BLaER1 treated with 17β-estradiol and CSF1 and Interleukin-3, amounts not matched to agents 10 nM and 100 nM (cell line): ENCODE results near the gene ITFG1.

Experiments
- H3K27ac ChIP-seq, 11 experiments: shearing (Covaris generic); formaldehyde crosslinking; 2 replicates each; pipeline ENCODE4 v1.8.1; 2022
- H3K27me3 ChIP-seq, 11 experiments: shearing (Covaris generic); formaldehyde crosslinking; 2 replicates each; pipeline ENCODE4 v1.8.1; 2022
- H3K36me3 ChIP-seq, 11 experiments: shearing (Covaris generic); formaldehyde crosslinking; 2 replicates each; pipeline ENCODE4 v1.8.1; 2022
- H3K4me1 ChIP-seq, 10 experiments: shearing (Covaris generic); formaldehyde crosslinking; 2 replicates each; pipeline ENCODE4 v1.8.1; 2022
- H3K4me2 ChIP-seq, 11 experiments: shearing (Covaris generic); formaldehyde crosslinking; 2 replicates each; pipeline ENCODE4 v1.8.1; 2022
- H3K4me3 ChIP-seq, 10 experiments: shearing (Covaris generic); formaldehyde crosslinking; 2 replicates each; pipeline ENCODE4 v1.8.1; 2022
- H3K9ac ChIP-seq, 11 experiments: shearing (Covaris generic); formaldehyde crosslinking; 2 replicates each; pipeline ENCODE4 v1.8.1; 2022
- H3K9me3 ChIP-seq, 11 experiments: shearing (Covaris generic); formaldehyde crosslinking; replicated peaks in 1 of 11; 2 replicates each; pipeline ENCODE4 v1.8.1; 2022
- H4K20me1 ChIP-seq, 11 experiments: shearing (Covaris generic); formaldehyde crosslinking; 2 replicates each; pipeline ENCODE4 v1.8.1; 2022
- Cebpa-rat ChIP-seq, 11 experiments: shearing (Covaris generic); IDR thresholded peaks; 2 replicates each; pipeline ENCODE4 v1.8.1; 2022

The ITFG1 gene

DNA sequence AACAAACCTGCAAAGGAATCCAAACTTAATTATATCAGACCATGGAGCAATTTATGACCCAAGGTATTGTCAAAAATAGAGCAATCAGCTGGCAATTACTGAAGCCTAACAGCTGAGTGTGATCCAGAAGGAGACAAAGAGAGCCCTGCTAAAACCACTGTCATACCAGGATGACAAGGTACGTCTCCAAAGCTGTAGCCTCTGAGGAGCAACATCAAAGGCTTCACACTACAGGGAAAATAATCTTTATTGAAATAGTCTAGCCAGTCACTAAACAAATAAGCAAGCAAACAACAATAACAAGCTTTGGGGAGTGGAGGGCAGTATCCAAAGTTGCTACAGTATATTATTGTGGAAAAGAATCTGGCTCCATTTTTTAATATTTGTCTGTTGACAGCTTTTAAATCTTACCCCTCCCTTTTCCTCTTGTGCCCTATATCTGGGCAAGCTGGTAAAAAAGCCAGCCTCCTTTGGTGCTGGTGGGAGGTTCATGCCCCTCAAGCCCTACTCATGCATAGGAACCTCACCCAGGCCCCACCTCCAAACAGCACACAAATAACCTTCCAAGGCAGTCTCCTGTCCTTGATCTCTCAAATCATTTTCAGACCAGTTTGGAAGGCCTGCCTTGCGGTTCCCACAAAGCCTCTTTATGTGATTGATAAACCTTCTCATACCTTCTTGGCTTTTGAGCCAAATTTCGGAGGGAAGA, 73.7 kb downstream of the ITFG1 start:
- Histone ChIP-seq H3K27ac (no peak overlapping the region), H3K4me3 (no peak overlapping the region), H3K27me3 (peaks cover 0 to 22% (median 0%) of the 10 kb centered on the region in 11 experiments; a peak in 4 of 22 replicates), H3K9me3 (no peaks in the 10 kb centered on the region), H3K36me3 (peaks cover 3 to 51% (median 9%) of the 10 kb centered on the region in 11 experiments; a peak in 14 of 22 replicates), H3K4me1 (peaks cover 6 to 8% (median 8%) of the 10 kb centered on the region in 10 experiments), H4K20me1 (peaks cover 0 to 71% (median 8%) of the 10 kb centered on the region in 11 experiments; a peak in 11 of 22 replicates), H3K4me2 (no peak overlapping the region), H3K9ac (no peak overlapping the region)
- TF ChIP-seq Cebpa-rat (IDR thresholded peaks at IDR 0.05): no peak

DNA sequence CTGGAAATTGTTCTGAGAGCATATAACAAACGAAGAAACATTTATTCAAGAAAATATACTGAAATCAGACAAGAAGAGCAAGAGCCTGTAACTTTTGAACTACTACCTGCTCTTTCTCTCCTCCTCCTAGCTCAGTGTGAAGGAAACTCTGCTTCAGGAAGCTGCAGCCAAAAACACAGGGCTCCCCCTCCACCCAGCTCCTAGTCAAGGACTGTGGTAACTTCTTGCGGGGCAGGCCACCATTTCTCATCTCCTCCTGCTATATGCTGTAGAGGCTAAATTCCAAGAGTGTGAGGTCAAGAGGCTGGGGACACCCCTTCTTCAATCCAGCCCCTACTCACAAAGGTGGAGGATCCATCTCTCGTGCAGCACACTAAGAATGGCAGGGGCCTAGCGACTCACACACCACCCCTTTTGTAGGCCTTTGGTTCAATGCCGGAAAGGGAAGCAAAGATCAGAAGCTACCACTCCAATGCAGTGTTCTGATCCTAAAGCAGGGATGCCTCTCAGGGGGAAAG, 74.6 kb downstream of the ITFG1 start:
- no peak for TF ChIP-seq Cebpa-rat (IDR thresholded peaks at IDR 0.05)
- Histone ChIP-seq H3K36me3 (peaks cover 3 to 51% (median 9%) of the 10 kb centered on the region in 11 experiments; a peak in 14 of 22 replicates), H3K4me2 (no peak overlapping the region), H3K27me3 (peaks cover 0 to 20% (median 0%) of the 10 kb centered on the region in 11 experiments; a peak in 4 of 22 replicates), H3K9ac (no peak overlapping the region), H3K27ac (no peak overlapping the region), H3K4me1 (no peaks in the 10 kb centered on the region), H3K4me3 (no peak overlapping the region), H4K20me1 (peaks cover 0 to 67% (median under 1%) of the 10 kb centered on the region in 11 experiments; a peak in 6 of 22 replicates), H3K9me3 (no peaks in the 10 kb centered on the region)

DNA sequence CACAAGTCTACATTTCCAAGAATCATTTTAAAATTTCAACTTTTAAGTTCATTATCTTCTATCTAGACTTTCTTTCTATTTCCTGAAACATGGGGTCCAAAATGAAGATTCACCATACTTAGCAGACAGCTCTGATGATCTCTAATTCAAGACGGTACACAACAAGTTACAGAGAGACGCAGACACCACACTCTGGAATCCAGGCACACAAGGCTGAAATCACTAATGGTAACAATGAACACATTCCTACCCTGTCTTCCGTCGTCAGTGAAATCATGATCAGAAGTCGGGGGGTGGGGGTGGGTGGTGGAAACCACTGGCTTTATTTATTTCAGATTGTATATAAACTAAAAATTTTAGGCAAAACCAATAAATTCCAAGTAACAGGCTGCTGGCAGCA, 78.5 kb downstream of the ITFG1 start:
- Histone ChIP-seq H3K9me3 (no peaks in the 10 kb centered on the region), H3K9ac (no peak overlapping the region), H3K36me3 (peaks cover 3 to 58% (median 10%) of the 10 kb centered on the region in 11 experiments; a peak in 15 of 22 replicates), H3K27me3 (no peaks in the 10 kb centered on the region), H3K4me1 (no peaks in the 10 kb centered on the region), H4K20me1 (peaks cover 0 to 33% (median 0%) of the 10 kb centered on the region in 11 experiments; a peak in 5 of 22 replicates), H3K4me3 (no peak overlapping the region), H3K4me2 (no peak overlapping the region), H3K27ac (no peak overlapping the region)
- no peak for TF ChIP-seq Cebpa-rat (IDR thresholded peaks at IDR 0.05)

DNA sequence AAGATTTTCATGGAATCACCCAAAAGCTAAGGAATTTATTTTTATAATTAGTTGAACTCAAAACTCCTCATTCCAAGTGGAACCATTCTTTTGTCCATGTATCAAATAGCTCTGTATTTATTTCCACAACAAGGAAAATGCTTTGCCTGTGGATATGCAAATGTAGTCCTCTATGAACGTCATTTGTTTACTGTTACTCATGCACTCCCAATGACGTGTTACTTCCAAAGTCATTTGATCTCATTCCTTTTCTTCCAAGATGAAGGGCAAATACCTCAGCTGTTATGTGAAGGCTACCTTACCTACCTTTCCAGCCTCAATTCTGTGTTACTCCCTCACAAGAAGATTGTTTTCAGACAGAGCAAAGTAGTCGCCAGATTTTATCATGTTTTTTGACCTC, 83.7 kb downstream of the ITFG1 start:
- H3K4me1 ChIP-seq: no peaks in the 10 kb centered on the region
- H3K27me3 ChIP-seq: no peaks in the 10 kb centered on the region
- H3K9me3 ChIP-seq: peaks cover 0 to 10% (median under 1%) of the 10 kb centered on the region in 11 experiments; a peak in 10 of 22 replicates
- H3K4me2 ChIP-seq: no peak overlapping the region
- H3K9ac ChIP-seq: no peak overlapping the region
- H3K27ac ChIP-seq: no peak overlapping the region
- no peak overlapping the region for H3K4me3 ChIP-seq
- no peak for TF ChIP-seq Cebpa-rat (IDR thresholded peaks at IDR 0.05)
- 0 out of 22 replicates have a peak, but pooled peaks cover 0 to 9% (median 0%) of the 10 kb centered on the region in 11 experiments for H4K20me1 ChIP-seq
- H3K36me3 ChIP-seq: peaks cover 25 to 68% (median 38%) of the 10 kb centered on the region in 11 experiments; a peak in 21 of 22 replicates

DNA sequence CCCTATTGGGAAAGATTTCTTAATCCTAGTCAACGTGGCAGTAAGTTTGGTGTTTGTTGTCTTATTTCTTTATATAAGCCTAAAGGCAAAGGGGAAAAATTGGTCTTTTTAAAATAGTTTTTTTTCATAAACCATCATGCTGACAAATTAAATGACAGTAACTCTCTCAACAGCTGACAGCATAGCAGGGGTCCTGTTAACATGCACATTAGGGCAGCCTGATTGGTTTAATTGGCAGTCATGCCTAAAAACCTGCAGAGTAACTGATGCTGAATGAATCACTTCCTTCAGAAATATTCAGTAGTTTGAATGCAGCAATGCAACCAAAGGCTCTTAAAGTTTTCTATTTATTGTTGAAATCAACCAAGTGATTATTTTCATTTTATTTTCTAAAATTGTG, 85.4 kb downstream of the ITFG1 start:
- Histone ChIP-seq H4K20me1 (0 out of 22 replicates have a peak, but pooled peaks cover 0 to 4% (median 0%) of the 10 kb centered on the region in 11 experiments), H3K4me3 (no peak overlapping the region), H3K27ac (no peak overlapping the region), H3K4me1 (no peaks in the 10 kb centered on the region), H3K27me3 (no peaks in the 10 kb centered on the region), H3K36me3 (peaks cover 40 to 85% (median 56%) of the 10 kb centered on the region in 11 experiments), H3K4me2 (no peak overlapping the region), H3K9ac (no peak overlapping the region), H3K9me3 (peaks cover 13 to 28% (median 18%) of the 10 kb centered on the region in 11 experiments)
- TF ChIP-seq Cebpa-rat (IDR thresholded peaks at IDR 0.05): no peak

DNA sequence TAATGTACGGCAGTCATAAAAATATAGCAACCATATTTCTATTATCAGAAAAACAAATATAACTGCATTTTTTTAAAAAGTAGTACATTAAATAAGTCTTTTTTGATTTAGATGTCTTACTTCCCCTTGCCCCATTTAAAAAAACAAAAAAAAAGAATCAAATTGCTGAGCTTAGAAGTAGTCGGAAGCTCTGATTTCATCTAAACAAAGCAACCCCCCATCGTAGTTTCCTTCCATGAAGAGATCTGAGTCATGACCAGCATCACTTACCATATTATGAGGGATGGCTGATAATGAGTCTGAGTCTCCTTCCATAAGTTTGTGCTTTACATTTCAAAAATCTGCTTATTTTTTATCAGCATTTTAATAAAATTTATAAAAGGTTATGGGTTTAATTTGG, 86.2 kb downstream of the ITFG1 start:
- Histone ChIP-seq H3K4me2 (no peak overlapping the region), H3K27me3 (no peaks in the 10 kb centered on the region), H3K4me3 (no peak overlapping the region), H4K20me1 (0 out of 22 replicates have a peak, but pooled peaks cover 0 to 4% (median 0%) of the 10 kb centered on the region in 11 experiments), H3K4me1 (no peaks in the 10 kb centered on the region), H3K27ac (no peak overlapping the region), H3K9ac (no peak overlapping the region), H3K9me3 (peaks cover 17 to 35% (median 25%) of the 10 kb centered on the region in 11 experiments), H3K36me3 (peaks cover 45 to 90% (median 63%) of the 10 kb centered on the region in 11 experiments)
- TF ChIP-seq Cebpa-rat (IDR thresholded peaks at IDR 0.05): no peak

DNA sequence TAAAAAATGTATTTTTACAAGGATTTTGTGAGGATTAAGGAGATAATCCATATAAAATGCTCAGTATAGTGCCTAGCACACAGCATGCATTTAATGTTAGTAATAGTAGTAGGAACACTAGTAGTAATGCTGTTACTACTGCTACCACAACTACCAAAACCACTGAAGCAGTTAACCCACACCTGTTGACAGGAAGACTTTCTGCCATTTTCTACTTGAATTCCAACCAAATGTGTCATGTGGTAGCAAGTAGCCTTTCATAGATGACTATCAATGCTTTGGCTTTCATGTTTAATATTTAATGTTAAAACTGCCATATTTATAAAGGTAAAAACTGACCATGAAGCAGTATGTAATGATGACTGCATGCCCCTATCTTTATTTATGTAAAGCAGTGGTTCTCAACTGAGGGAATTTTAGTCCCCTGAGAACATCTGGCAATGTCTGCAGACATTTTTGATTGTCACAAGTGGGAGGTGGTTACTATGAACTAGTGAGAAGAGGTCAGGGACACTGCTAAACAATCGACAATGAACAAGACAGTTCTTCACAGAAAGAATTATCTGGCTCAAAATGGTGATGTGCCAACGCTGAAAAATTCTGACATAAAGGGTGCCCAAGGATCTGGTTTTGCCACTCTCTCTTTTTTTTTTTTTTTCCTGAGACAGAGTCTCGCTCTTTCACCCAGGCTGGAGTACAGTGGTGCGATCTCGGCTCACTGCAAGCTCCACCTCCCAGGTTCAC, 89.4 kb downstream of the ITFG1 start:
- no peak overlapping the region for H3K9ac ChIP-seq
- H3K4me1 ChIP-seq: no peaks in the 10 kb centered on the region
- H3K4me3 ChIP-seq: no peak overlapping the region
- no peak for TF ChIP-seq Cebpa-rat (IDR thresholded peaks at IDR 0.05)
- peaks cover 45 to 83% (median 59%) of the 10 kb centered on the region in 11 experiments for H3K36me3 ChIP-seq
- no peaks in the 10 kb centered on the region for H4K20me1 ChIP-seq
- no peaks in the 10 kb centered on the region for H3K27me3 ChIP-seq
- no peak overlapping the region for H3K27ac ChIP-seq
- peaks cover 17 to 35% (median 25%) of the 10 kb centered on the region in 11 experiments for H3K9me3 ChIP-seq
- no peak overlapping the region for H3K4me2 ChIP-seq

DNA sequence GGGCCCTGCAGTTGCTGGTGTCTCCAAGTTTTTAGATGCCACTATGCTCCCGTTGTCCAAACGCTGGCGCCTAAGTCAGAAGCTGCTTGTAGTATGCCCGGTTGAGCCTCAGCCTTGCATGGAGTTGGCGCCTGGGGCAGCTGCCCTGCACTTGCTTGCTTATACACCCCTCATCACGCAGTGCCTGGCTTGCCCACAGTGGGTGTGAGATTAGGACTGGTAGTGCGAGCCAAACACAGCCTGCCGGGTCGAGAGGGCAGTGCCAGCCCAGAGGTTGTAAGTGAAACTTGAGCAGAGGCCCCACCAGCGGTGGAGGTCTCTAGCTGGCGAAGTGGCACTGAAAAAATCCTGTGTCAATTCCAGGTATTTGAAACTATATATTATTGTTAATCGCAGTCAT, 90.3 kb downstream of the ITFG1 start:
- Histone ChIP-seq H3K4me1 (no peaks in the 10 kb centered on the region), H3K36me3 (peaks cover 45 to 78% (median 57%) of the 10 kb centered on the region in 11 experiments), H3K27ac (no peak overlapping the region), H4K20me1 (no peaks in the 10 kb centered on the region), H3K9ac (no peak overlapping the region), H3K4me3 (no peak overlapping the region; a peak in 1 of 20 replicates), H3K27me3 (no peaks in the 10 kb centered on the region), H3K9me3 (peaks cover 17 to 35% (median 25%) of the 10 kb centered on the region in 11 experiments), H3K4me2 (no peak overlapping the region)
- TF ChIP-seq Cebpa-rat (IDR thresholded peaks at IDR 0.05): no peak

DNA sequence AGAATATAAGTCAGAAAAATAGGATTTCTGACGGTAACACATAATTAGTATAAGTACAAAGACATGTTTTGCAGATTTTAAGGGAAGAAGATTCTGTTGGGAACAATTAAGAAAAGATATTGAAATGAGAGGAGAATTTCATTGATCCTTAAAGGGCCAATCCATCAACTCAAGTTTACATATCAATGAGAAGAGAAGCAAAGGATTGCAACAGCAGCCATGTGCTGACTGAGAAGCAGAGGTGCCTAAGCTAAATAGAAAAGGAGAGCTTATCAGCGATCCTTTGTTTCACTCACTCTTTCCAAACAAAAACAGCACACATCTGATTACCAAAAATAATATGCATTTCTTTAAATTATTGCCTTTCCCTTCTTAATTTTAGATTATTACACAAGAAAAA, 94.6 kb downstream of the ITFG1 start:
- Histone ChIP-seq H3K9me3 (peaks cover 13 to 16% (median 15%) of the 10 kb centered on the region in 11 experiments), H3K36me3 (peaks cover 25 to 69% (median 38%) of the 10 kb centered on the region in 11 experiments), H4K20me1 (no peaks in the 10 kb centered on the region), H3K27ac (no peak overlapping the region), H3K4me1 (no peaks in the 10 kb centered on the region), H3K9ac (no peak overlapping the region), H3K4me3 (no peak overlapping the region), H3K4me2 (no peak overlapping the region), H3K27me3 (no peaks in the 10 kb centered on the region)
- no peak for TF ChIP-seq Cebpa-rat (IDR thresholded peaks at IDR 0.05)
